HG03103 (cell line): Measurements from ENCODE around the gene OR2AJ1.
A peak's percentile ranks its signal among the peaks of the same experiment; 100 is the strongest.

Source experiments
- ATAC-seq: cut with Tn5 transposase; IDR thresholded peaks from one replicate; pipeline ENCODE4 v1.9.1; 2021; ENCODE audit warnings: low read depth; ENCODE audit not compliant: unreplicated experiment

The OR2AJ1 gene

GRCh38 chr1:247953408-247953807 is 28.7 kb downstream of the OR2AJ1 start:
- ATAC-seq, result no peak

- ATAC-seq, result no peak
Observed at GRCh38 chr1:247961791-247962190, 37.1 kb downstream of the OR2AJ1 start.

GRCh38 chr1:247962911-247963588 is 38.4 kb downstream of the OR2AJ1 start:
- no peak for ATAC-seq

DNA sequence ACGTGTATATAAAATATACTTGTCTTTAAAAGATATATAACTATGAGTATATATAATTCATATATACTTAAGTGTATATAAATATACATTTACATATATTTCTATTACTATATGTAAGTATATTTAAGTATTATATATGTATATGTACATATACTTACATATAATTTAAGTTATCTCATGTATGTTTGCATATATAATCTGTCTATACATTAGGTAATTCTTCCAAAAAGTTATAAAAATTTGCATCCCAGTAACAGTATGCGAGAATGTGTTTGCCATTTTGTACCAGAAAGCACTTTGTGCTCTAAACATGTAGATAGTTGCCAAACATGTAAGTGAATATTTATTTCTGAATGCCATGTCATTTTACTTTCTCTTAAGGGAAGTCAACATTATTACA is 40.2 kb downstream of the OR2AJ1 start, which contains the start of gene OR2AK2:
OR2AK2 (plus strand) TSS at position 301 of the 400 bp plus-strand sequence. CDS start 144 bp downstream, outside the sequence.
- ATAC-seq, result no peak

DNA sequence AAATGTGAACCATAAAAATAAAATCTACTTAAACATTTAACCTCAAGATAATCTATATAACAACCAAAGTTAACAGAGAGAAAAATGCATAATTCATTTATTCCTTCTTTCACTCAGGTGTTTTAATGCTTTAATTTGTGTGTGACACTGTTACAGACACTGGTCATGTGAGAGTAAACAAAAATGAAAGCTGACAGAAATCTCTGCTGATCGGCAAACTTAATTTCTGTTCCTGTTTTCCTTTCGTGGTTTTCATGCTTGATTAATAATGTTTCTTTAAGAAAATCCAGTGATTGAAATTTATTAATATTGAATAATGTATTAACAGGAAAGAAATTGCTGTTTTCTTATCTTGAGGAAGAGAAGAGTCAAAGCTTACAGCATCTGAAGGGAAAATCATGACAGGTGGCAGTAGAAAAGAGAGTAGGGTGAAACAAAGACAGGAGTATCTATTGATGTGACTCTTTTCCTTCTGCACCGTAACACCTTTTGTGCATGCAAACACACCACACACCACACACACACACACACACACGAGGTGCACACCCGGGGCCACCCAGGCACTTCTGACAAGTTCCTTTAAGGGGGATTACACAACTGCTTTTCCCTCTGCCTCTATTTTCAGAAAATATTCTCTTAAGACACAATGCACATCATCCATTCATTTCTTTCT is 42.0 kb downstream of the OR2AJ1 start:
- peak; percentile 83 for ATAC-seq
